ENCODE measurements around the gene ABHD2.

- TF ChIP-seq CTCF (IDR thresholded peaks at IDR 0.05; ENCODE audit: extremely low read depth in 1 of 2, insufficient read depth in 1 of 2, low read depth in 1 of 2, low read length in 2 of 2) = no peak
- no peak for TF ChIP-seq EZH2 (IDR thresholded peaks at IDR 0.05; ENCODE audit: borderline replicate concordance, low read depth, low read length, severe bottlenecking)
- no peak for TF ChIP-seq POLR2A (IDR thresholded peaks at IDR 0.05; ENCODE audit: low read depth, low read length)
- no peak for TF ChIP-seq MAX (IDR thresholded peaks at IDR 0.05; ENCODE audit: insufficient read depth, insufficient read length)
- no peak for TF ChIP-seq POLR2AphosphoS5 (IDR thresholded peaks at IDR 0.05; ENCODE audit: insufficient read depth, low read depth, low read length)
- TF ChIP-seq MYC (IDR thresholded peaks at IDR 0.05; ENCODE audit: low read depth, low read length) = no peak
- no peak for TF ChIP-seq FOS (IDR thresholded peaks at IDR 0.05; ENCODE audit: borderline replicate concordance, insufficient read depth, low read length)
- TF ChIP-seq JUN (IDR thresholded peaks at IDR 0.05; ENCODE audit: borderline replicate concordance, insufficient read depth, insufficient read length, low read depth) = no peak
- no peak for TF ChIP-seq GATA2 (IDR thresholded peaks at IDR 0.05; ENCODE audit: insufficient read depth, insufficient read length, low read depth, low read length)
Observed at GRCh38 chr15:89163271-89164055, 75.2 kb downstream of the ABHD2 start.

All from endothelial cell of umbilical vein (primary cell).